Caco-2 (cell line): Measurements from ENCODE around the gene EPHA2. TPM values are rescaled to one million over a fixed set of nuclear protein-coding genes. Genes with fewer than 3 reads are reported as not detected.

ENCODE experiments used
- BruUV-seq: library from RNA; stranded (reverse); fragments of 400-500 nt; replicated peaks from 2 replicates; lab custom pipeline; 2021; lab: Mats Ljungman, UMichigan
- CTCF ChIA-PET: fragments of 300-600 bp; sonication (Branson Sonifier 250); formaldehyde crosslinking; loops from one replicate; lab custom pipeline; 2022; ENCODE audit warnings: antibody characterized with exemption; lab: Charles Lee
- POLR2A ChIA-PET: fragments of 300-600 bp; sonication (Branson Sonifier 250); formaldehyde crosslinking; loops from one replicate; lab custom pipeline; 2022; ENCODE audit warnings: antibody characterized with exemption; lab: Charles Lee
- DNase-seq, 2 experiments: peaks; one replicate each; pipeline versions ENCODE4 v3.0.0 to v3.0.0-alpha.2; 2020 to 2022
- H3K27me3 ChIP-seq: replicated peaks from 2 replicates; pipeline ENCODE4 v1.6.0; 2011; ENCODE audit warnings: low read length; ENCODE audit not compliant: control insufficient read depth, insufficient read depth
- H3K36me3 ChIP-seq: 2 replicates; pipeline ENCODE4 v1.5.1; 2011; ENCODE audit warnings: low read length; ENCODE audit not compliant: control insufficient read depth, insufficient read depth
- H3K4me1 ChIP-seq: fragments of 250-450 bp; sonication (Bioruptor Pico); 2 replicates; pipeline ENCODE4 v1.5.1; 2020; ENCODE audit warnings: mild to moderate bottlenecking
- H3K4me3 ChIP-seq: 2 replicates; pipeline ENCODE4 v1.5.1; 2011; ENCODE audit warnings: low read depth, mild to moderate bottlenecking, control low read depth, low read length
- H3K9me3 ChIP-seq: fragments of 250-450 bp; sonication (Bioruptor Pico); 2 replicates; pipeline ENCODE4 v1.5.1; 2020; ENCODE audit warnings: mild to moderate bottlenecking, moderate library complexity
- H3K27ac Mint-ChIP-seq: one replicate; pipeline ENCODE4 v1.8.0; 2022; ENCODE audit warnings: mixed read lengths; ENCODE audit not compliant: unreplicated experiment
- H3K27me3 Mint-ChIP-seq: one replicate; pipeline ENCODE4 v1.8.0; 2022; ENCODE audit warnings: mixed read lengths; ENCODE audit not compliant: insufficient read depth, unreplicated experiment
- H3K36me3 Mint-ChIP-seq: one replicate; pipeline ENCODE4 v1.8.0; 2022; ENCODE audit warnings: mild to moderate bottlenecking, mixed read lengths; ENCODE audit not compliant: insufficient read depth, unreplicated experiment
- H3K4me1 Mint-ChIP-seq: one replicate; pipeline ENCODE4 v1.8.0; 2022; ENCODE audit warnings: low read depth, mixed read lengths; ENCODE audit not compliant: unreplicated experiment
- H3K4me3 Mint-ChIP-seq: one replicate; pipeline ENCODE4 v1.8.0; 2022; ENCODE audit warnings: mild to moderate bottlenecking, moderate library complexity, mixed read lengths; ENCODE audit not compliant: unreplicated experiment
- H3K9me3 Mint-ChIP-seq: one replicate; pipeline ENCODE4 v1.8.0; 2022; ENCODE audit warnings: mixed read lengths; ENCODE audit not compliant: unreplicated experiment
- CTCF ChIP-seq, 2 experiments: fragments of 200-600 bp in 1 of 2; IDR thresholded peaks; 1 replicate in 1 of 2; 2 replicates in 1 of 2; pipeline versions ENCODE4 v1.5.1 to v1.8.0; 2011 to 2022; ENCODE audit warnings: antibody characterized with exemption in 1 of 2, control low read depth in 1 of 2, inconsistent platforms in 1 of 2, low read depth in 1 of 2, low read length in 1 of 2, mild to moderate bottlenecking in 1 of 2, moderate library complexity in 1 of 2; ENCODE audit not compliant: insufficient read depth in 1 of 2, severe bottlenecking in 1 of 2, unreplicated experiment in 1 of 2
- intact Hi-C: fragments of 100-400 bp; cut with micrococcal nuclease; formaldehyde crosslinking; loops from one replicate; pipeline ENCODE4 v1.10.0; 2022; ENCODE audit not compliant: unreplicated experiment
- total RNA-seq: library from RNA; stranded (reverse); gene quantifications from 2 replicates; pipeline ENCODE4 v1.2.3, GENCODE V29; 2022

The EPHA2 gene
- total RNA-seq, 1 experiment from 2014 or later: 31.2 TPM

GRCh38 chr1:16117369-16117768 is 38.5 kb downstream of the EPHA2 start:
- TF ChIP-seq CTCF (IDR thresholded peaks at IDR 0.05; ENCODE audit: insufficient read depth in 1 of 2, low read depth in 1 of 2, low read length in 1 of 2, severe bottlenecking in 1 of 2, unreplicated experiment in 1 of 2): no peak
- intact Hi-C loops: no loop called here
- POLR2A ChIA-PET: no interaction called here
- no peaks in the 10 kb centered on the region for H3K27me3 Mint-ChIP-seq
- H3K4me3 Mint-ChIP-seq: no peak overlapping the region
- Histone ChIP-seq H3K4me3 (no peak overlapping the region), H3K27me3 (no peaks in the 10 kb centered on the region), H3K4me1 (peaks cover 14% of the 10 kb centered on the region; the same call in 1 of the 2 replicates), H3K36me3 (no peaks in the 10 kb centered on the region), H3K9me3 (no peaks in the 10 kb centered on the region)
- no peak for DNase-seq
- H3K4me1 Mint-ChIP-seq: no peaks in the 10 kb centered on the region
- no peak overlapping the region for H3K27ac Mint-ChIP-seq
- H3K36me3 Mint-ChIP-seq: peaks cover 5% of the 10 kb centered on the region
- no peaks in the 10 kb centered on the region for H3K9me3 Mint-ChIP-seq
- CTCF ChIA-PET: no interaction called here
- BruUV-seq: no TSS peak

- no TSS peak for BruUV-seq
- ChIA-PET CTCF (no interaction called here), POLR2A (no interaction called here)
- no peak for TF ChIP-seq CTCF (IDR thresholded peaks at IDR 0.05; ENCODE audit: insufficient read depth in 1 of 2, low read depth in 1 of 2, low read length in 1 of 2, severe bottlenecking in 1 of 2, unreplicated experiment in 1 of 2)
- Histone ChIP-seq H3K27me3 (no peaks in the 10 kb centered on the region), H3K36me3 (no peaks in the 10 kb centered on the region), H3K4me3 (no peak overlapping the region), H3K9me3 (no peaks in the 10 kb centered on the region), H3K4me1 (peaks cover 14% of the 10 kb centered on the region; the same call in 1 of the 2 replicates)
- no peak overlapping the region for H3K4me3 Mint-ChIP-seq
- no peaks in the 10 kb centered on the region for H3K9me3 Mint-ChIP-seq
- no peaks in the 10 kb centered on the region for H3K4me1 Mint-ChIP-seq
- H3K27me3 Mint-ChIP-seq: no peaks in the 10 kb centered on the region
- no peak overlapping the region for H3K27ac Mint-ChIP-seq
- peaks cover 5% of the 10 kb centered on the region for H3K36me3 Mint-ChIP-seq
- DNase-seq: no peak
- intact Hi-C loops: no loop called here
These were observed 39.2 kb downstream of the EPHA2 start for GRCh38 chr1:16116625-16117024.

GRCh38 chr1:16116002-16116401 is 39.9 kb downstream of the EPHA2 start:
- intact Hi-C loops: no loop called here
- no peak overlapping the region for H3K4me3 ChIP-seq

More at GRCh38 chr1:16116002-16116401, 39.9 kb downstream of the EPHA2 start:
- Mint-ChIP-seq H3K27me3 (no peaks in the 10 kb centered on the region), H3K4me3 (no peak overlapping the region), H3K9me3 (no peaks in the 10 kb centered on the region), H3K27ac (no peak overlapping the region), H3K36me3 (peaks cover 5% of the 10 kb centered on the region), H3K4me1 (no peaks in the 10 kb centered on the region)
- no TSS peak for BruUV-seq
- POLR2A ChIA-PET: no interaction called here
- no peak for DNase-seq
- H3K27me3 ChIP-seq: no peaks in the 10 kb centered on the region
- CTCF ChIA-PET: no interaction called here
- TF ChIP-seq CTCF (IDR thresholded peaks at IDR 0.05; ENCODE audit: insufficient read depth in 1 of 2, low read depth in 1 of 2, low read length in 1 of 2, severe bottlenecking in 1 of 2, unreplicated experiment in 1 of 2): no peak
- no peaks in the 10 kb centered on the region for H3K36me3 ChIP-seq
- H3K9me3 ChIP-seq: no peaks in the 10 kb centered on the region
- peaks cover 12% of the 10 kb centered on the region; the same call in 1 of the 2 replicates for H3K4me1 ChIP-seq
